Stimulated activated CD4-positive, alpha-beta T cell treated with anti-CD3 and anti-CD28 coated beads, Interleukin-15, amount 100 ng/mL, for 24 hours (primary cell): ENCODE measurements around the gene ZKSCAN1.

Experiments used
- DNase-seq: peaks from one replicate; pipeline ENCODE4 v3.0.0-alpha.2; 2020

ZKSCAN1 gene

DNA sequence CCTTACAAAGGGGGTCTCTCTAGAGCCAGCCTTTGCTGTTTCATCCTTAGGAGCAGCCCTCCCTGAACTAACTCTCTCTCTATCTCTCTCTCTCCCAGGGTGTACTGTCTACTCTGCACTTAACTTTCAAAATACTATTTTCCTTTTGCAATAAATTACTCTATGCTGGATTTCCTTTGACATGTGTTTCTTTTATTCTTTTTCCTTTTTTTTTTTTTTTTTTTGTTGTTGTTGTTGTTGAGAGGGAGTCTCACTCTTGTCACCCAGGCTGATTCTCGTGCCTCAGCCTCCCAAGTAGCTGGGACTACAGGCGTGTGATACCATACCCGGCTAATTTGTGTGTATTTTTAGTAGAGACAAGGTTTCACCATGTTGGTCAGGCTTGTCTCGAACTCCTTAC, 67.6 kb downstream of the ZKSCAN1 start:
- no peak for DNase-seq

DNA sequence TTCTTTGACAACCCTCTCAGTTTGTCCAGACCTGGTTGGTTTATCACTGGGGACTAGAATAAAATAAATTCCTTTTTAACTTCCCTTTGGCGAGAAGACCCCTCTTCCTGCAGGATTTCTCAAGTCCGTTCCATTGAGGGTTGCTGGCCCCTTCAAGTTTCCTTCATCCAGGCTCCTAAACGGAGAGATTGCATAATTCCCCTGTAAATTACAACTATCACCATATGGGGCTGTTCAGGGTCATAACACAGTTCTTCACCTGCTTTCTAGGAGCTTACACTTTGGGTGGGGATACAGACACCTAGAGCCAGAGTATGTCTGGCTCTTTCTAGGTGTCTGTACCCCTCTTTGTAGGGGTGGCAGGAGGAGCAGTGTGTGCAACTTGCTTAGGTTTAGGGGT, 70.1 kb downstream of the ZKSCAN1 start:
- DNase-seq: no peak

DNA sequence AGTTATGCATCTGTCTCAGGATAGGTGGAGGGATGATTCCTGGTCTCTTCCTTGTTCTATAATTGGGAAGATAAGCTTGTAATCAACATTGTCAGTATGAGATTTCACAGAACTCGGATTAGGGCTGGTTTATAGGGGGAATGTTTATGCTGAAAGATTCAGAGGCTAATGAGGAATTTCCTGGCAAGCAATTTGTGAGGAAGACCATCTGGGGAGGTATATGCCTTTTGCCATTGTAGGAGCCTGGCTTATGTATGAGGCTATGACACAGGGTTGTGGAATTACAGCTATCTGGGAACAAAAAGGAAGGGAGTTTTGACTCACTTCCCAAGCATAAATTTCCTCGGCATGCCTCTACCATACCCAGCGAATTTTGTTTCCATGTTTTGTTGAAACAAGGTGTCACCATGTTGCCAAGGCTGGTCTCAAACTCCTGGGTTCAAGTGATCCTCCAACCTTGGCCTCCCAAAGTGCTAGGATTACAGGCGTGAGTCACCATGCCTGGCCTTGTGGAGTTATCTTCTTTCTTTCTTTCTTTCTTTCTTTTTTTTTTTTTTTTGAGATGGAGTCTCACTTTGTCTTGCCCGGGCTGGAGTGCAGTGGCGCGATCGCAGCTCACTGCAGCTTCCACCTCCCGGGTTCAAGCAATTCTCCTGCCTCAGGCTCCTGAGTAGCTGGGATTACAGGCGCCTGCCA, 71.8 kb downstream of the ZKSCAN1 start:
- DNase-seq: no peak

DNA sequence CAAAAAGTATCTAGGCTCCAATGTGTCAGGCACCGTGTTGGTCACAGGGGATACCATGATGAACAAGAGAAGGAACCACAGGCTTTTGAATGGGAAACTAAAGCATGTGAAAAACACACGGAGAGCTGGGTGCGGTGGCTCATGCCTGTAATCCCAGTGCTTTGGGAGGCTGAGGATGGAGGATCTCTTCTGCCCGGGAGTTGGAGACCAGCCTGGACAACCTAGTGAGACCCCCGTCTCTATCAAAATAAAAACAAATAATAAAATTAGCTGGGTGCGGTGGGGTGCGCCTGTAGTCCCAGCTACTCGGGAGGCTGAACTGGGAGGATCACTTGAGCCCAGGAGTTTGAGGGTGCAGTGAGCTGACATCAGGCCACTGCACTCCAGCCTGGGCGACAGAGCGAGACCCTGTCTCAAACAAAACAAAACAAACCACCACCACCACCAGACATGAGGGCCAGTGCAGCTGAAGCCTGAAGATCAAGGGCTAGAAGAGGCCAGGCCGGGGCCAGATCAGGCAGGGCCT, 72.8 kb downstream of the ZKSCAN1 start:
- DNase-seq: no peak

DNA sequence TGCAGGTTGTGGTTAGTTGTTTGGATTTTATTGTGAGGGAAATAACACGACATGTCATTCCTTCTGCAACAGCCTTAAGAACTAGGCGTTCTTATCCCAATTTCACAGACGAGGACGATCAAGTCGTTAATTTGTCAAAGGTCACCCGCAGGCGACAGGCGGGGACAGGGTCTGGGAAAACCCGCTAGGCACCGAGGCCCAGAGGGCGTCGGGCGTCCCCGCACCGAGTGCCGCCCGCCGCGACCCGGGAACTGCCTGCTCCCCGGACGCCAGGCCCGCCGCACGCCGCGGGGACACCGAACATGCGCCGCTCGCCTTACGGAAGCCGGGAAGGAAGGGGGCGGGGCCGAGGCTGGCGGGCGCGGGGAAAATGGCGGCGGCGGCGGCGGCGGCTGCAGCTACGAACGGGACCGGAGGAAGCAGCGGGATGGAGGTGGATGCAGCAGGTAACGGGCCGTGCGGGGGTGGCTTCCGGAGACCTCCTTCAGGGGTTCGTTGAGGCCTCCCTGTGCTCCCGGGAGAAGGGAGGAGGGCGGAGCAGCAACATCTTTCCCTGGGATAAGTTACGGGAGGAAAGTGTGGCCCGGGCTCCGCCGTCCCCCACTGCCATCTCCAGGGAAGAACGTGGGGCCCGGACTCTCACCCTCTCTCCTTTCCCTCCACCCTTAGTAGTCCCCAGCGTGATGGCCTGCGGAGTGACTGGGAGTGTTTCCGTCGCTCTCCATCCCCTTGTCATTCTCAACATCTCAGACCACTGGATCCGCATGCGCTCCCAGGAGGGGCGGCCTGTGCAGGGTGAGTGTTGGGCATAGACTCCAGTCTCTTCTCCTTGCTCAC, 73.4 kb downstream of the ZKSCAN1 start, which contains the start of gene COPS6:
TSS of gene COPS6 (plus strand) at position 349 of the 837 bp plus-strand sequence. CDS start at position 371, 22 bp downstream.
- peak; percentile 91 for DNase-seq

DNA sequence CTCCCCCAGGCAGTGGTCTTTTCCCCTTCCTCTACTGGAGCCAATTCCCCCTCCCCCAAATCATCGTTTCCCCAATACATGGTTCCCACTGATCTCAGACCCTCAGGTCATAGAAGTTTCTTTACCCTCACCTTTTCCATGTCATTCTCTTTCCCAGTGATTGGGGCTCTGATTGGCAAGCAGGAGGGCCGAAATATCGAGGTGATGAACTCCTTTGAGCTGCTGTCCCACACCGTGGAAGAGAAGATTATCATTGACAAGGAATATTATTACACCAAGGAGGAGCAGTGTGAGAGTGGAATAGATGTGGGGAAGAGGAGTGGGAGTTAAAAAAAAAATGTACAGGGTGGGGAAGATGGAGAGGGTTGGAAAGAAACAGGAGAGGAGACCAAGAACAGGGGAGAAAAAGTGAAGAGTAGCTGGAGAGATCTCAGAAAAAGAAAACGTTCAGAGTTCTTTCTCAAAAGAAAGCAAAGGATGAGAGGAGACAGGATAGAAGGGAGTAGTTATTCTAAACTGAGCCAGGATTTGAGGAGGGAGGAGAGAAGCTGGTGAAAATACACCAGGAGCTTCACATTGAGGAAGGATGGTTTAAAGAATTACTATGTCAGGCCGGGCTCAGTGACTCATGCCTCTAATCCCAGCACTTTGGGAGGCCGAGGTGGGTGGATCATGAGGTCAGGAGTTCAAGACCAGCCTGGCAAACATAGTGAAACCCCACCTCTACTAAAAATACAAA, 74.2 kb downstream of the ZKSCAN1 start:
- DNase-seq: no peak

DNA sequence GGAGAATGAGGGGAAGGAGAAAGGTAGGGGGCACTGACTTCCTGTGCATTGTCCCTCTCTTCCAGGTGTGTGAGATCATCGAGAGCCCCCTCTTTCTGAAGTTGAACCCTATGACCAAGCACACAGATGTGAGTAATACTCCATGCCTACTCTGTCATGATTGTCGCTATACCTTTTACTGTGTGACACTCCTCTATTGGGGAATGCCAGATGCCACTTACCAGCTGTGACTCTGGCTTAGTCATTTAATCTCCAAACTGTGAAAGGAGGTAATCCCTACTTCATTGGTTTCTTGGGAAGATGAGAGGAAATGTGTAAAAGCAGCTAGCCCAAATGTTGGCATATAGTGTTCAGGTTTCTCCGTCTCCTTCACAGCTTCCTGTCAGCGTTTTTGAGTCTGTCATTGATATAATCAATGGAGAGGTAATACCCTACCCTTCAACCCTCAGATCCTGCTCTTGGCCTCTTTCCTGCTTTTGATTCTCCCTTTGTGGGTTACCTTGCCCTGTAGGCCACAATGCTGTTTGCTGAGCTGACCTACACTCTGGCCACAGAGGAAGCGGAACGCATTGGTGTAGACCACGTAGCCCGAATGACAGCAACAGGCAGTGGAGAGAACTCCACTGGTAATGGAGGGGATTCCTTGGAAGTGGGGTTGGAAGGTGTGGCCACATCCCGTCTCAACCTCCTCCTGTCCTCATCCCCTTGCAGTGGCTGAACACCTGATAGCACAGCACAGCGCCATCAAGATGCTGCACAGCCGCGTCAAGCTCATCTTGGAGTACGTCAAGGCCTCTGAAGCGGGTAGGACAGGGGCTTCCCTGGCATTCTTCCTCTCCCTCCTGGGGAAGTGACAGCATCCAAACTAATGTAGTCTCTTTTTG, 75.4 kb downstream of the ZKSCAN1 start:
- no peak for DNase-seq
